BJ (cell line): ENCODE data around the gene EFCAB6. TPM values are rescaled to one million over a fixed set of nuclear protein-coding genes. Genes with fewer than 3 reads are reported as not detected.

Experiments used
- CTCF ChIA-PET: fragments of 350-600 bp; formaldehyde crosslinking; extraction: SDS; loops from one replicate; lab custom pipeline; 2021; ENCODE audit warnings: antibody characterized with exemption, inconsistent platforms; lab: Yijun Ruan, JAX
- POLR2A ChIA-PET: fragments of 300-600 bp; sonication (Branson Sonifier 250); formaldehyde crosslinking; extraction: SDS; loops from one replicate; lab custom pipeline; 2021; ENCODE audit warnings: antibody characterized with exemption; lab: Charles Lee
- DNase-seq: peaks from one replicate; pipeline ENCODE4 v3.0.0-alpha.2; 2011; ENCODE audit warnings: low read depth
- H3K27me3 ChIP-seq: 2 replicates; pipeline ENCODE4 v1.6.0; 2011; ENCODE audit warnings: low read length; ENCODE audit not compliant: control insufficient read depth, insufficient read depth
- H3K36me3 ChIP-seq: 2 replicates; pipeline ENCODE4 v1.5.1; 2011; ENCODE audit warnings: low read length; ENCODE audit not compliant: control insufficient read depth, insufficient read depth
- H3K4me3 ChIP-seq: 2 replicates; pipeline ENCODE4 v1.5.1; 2011; ENCODE audit warnings: low read depth, mild to moderate bottlenecking, control low read depth, low read length
- polyA plus RNA-seq: library from polyadenylated mRNA; depleted of rRNA; stranded (reverse); fragments of >200 nt; gene quantifications from 2 replicates; pipeline ENCODE4 v1.2.3, GENCODE V29; 2011
- TF ChIP-seq, protein P1 (sequence below): IDR thresholded peaks from 2 replicates; pipeline ENCODE4 v1.5.1; 2011; ENCODE audit warnings: low read depth, mild to moderate bottlenecking, control low read depth, inconsistent platforms, low read length, moderate library complexity; ENCODE audit not compliant: insufficient read depth

The EFCAB6 gene
- polyA plus RNA-seq, 1 experiment, result 0.75 TPM

DNA sequence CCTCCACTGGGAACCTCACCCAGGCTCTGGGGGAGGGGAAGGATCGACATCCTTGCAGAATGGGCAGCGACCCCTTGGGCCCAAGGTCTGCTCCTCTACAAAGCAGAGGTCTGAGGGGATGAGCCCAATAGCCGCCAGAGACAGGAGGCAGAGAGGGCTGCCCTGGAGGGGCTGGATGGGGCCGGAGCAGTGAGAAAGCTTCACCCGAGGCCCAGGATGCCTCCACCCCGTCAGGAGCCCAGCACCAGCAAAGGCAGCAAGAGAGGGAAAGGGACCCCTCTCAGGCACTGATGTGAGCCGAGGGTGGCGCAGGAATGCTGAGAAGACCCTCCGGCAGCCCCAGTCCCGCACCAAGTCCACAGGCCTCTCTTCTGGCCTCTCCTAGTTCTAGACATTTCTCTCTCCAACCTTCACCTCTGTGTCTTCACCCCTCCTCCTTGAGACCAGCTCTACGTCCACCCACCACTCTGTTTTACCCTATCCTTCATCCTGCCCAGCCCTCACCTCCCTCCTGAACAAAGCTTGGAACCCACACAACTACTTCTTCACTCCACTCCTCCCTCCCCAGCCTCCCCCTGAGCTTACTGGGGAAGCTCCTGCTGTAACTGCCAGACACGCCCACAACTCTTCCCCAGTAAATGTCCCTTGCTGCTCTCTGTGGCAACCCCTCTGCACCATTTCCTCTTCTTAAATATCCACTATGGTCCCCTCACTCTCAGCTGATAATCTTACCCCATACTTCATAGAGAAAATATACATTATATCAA is 268.4 kb downstream of the EFCAB6 start:
- Histone ChIP-seq H3K27me3 (no peaks in the 10 kb centered on the region), H3K36me3 (no peaks in the 10 kb centered on the region), H3K4me3 (no peak overlapping the region)
- no peak for DNase-seq
- POLR2A ChIA-PET, result no interaction called here
- CTCF ChIA-PET, result no interaction called here
- TF ChIP-seq, protein P1, sequence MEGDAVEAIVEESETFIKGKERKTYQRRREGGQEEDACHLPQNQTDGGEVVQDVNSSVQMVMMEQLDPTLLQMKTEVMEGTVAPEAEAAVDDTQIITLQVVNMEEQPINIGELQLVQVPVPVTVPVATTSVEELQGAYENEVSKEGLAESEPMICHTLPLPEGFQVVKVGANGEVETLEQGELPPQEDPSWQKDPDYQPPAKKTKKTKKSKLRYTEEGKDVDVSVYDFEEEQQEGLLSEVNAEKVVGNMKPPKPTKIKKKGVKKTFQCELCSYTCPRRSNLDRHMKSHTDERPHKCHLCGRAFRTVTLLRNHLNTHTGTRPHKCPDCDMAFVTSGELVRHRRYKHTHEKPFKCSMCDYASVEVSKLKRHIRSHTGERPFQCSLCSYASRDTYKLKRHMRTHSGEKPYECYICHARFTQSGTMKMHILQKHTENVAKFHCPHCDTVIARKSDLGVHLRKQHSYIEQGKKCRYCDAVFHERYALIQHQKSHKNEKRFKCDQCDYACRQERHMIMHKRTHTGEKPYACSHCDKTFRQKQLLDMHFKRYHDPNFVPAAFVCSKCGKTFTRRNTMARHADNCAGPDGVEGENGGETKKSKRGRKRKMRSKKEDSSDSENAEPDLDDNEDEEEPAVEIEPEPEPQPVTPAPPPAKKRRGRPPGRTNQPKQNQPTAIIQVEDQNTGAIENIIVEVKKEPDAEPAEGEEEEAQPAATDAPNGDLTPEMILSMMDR, result no peak

DNA sequence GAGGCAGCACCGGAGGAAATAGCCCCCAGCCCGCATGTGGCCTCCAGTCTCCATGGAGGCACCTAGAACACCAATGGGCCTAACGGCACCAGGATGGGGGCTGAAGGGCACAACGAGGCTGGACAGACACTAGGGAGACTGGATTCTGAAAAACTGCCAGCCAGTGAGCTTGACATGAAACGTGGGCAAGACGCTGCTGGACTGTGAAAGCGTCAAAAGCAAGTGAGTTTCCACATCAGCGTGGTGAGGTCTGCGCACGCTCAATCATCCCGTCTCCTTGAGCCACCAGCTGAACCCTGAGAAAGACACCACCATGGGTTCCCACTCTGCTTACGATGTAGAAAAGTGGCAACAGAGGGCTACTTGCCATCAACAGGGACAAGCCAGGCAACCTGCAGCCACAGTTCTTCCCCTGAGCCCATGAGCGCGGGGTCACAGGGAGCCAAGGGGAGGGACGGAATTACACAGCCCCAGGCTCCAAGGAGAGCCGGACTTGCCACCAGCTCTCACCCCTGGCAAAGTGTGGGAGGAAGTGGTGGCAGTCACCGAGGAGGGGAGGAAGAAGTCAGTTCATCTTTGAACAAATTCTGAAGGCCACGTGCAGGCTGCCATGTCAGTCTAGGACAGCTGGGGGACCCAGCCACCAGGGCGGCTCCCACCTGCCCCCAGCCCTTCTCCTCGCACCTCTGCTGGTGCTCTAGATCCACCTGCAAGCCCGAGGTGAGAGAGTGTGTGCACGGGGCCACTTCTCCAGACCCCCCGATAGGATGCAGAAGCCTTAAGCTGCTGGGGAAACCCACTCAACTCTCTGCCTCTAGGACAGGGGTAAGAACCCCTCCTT is 269.2 kb downstream of the EFCAB6 start:
- DNase-seq, result no peak
- Histone ChIP-seq H3K27me3 (no peaks in the 10 kb centered on the region), H3K4me3 (no peak overlapping the region), H3K36me3 (no peaks in the 10 kb centered on the region)
- ChIA-PET CTCF (no interaction called here), POLR2A (no interaction called here)
- TF ChIP-seq, protein P1, result no peak

DNA sequence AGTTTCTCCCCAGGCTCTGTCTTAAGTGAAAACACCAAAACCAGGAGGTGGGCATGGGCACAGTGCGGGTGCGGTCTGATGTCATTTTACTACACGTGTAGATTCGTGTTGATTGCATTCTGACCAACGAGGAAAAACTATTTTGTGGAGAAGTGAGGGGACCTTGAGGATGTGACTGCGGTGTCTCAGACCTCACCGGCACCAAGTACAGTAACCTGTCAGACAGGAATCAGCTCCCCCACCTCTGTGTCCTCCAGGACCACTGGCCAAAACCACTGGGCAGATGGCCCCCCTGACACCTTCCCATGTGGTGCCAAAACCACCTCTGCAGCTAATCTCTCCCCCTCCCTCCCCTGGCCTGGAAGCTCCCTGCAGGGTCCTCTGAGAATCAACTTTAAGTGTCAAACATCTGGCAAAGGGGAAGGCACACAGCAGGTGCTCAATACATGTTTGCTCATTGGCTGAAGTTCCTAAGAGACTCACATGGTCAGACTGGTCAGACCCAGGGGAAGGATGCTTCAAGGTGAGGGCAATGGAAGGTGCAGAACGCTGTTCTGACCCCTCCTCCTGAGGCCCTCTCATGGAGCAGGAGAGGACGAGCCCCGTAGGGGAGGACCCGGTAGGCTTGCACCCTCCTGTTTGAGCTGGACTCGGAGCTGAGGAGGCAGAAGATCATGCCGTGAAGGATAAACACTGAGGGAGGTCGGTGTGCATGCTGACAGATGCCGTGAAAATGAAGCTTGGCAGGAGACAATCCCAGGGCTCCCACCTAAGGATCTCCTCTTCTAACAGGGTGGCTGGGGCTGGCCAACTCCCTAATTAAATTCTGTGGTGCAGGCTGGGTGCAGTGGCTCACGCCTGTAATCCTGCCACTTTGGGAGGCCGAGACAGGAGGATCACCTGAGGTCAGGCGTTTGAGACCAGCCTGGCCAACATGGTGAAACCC is 270.4 kb downstream of the EFCAB6 start:
- Histone ChIP-seq H3K27me3 (no peaks in the 10 kb centered on the region), H3K4me3 (no peak overlapping the region), H3K36me3 (no peaks in the 10 kb centered on the region)
- TF ChIP-seq, protein P1, result no peak
- ChIA-PET POLR2A (no interaction called here), CTCF (no interaction called here)
- DNase-seq, result no peak

DNA sequence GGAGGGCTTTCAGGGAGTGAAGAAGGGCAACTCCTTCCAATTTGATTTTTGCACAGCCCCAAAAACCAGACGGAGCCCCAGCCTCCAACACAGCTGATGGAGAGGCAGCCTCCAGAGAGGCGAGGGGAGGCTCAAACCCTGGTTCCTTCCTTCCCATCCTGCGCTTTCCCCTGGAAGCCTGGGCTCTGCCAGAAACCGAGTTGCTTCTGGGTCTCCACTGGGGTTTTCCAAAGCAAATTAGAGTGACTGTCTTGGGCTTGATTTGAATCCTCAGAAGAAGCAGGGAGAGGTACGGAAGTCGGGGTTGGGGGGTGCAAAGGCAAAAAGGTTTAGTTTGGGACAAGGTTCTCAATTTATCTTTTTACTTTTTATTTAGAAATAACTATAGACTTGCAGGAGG is 271.1 kb downstream of the EFCAB6 start:
- Histone ChIP-seq H3K36me3 (no peaks in the 10 kb centered on the region), H3K4me3 (no peak overlapping the region), H3K27me3 (no peaks in the 10 kb centered on the region)
- CTCF ChIA-PET, result no interaction called here
- TF ChIP-seq, protein P1, result no peak
- POLR2A ChIA-PET, result no interaction called here
- DNase-seq, result no peak

DNA sequence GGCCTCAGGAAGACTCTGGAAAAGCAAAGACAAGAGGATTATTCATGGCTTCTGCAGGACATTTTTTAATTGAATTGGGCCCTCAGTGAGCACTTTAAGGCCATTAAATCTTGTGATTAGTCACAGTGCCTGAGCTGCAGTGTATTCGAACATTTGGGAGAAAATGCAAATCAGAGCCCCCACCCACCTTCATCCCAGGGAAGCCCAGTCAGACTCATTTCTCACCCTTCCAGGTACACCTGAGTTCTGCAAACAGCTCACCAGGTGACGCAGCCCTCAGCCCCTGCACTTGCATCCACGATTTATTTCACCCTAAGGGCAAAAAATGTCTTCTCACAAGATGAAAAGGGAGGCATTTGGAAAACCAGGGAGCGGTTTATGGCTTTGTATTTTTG is 271.6 kb downstream of the EFCAB6 start:
- ChIA-PET CTCF (no interaction called here), POLR2A (no interaction called here)
- Histone ChIP-seq H3K4me3 (no peak overlapping the region), H3K27me3 (no peaks in the 10 kb centered on the region), H3K36me3 (no peaks in the 10 kb centered on the region)
- DNase-seq, result no peak
- TF ChIP-seq, protein P1, result no peak
